Activated naive CD4-positive, alpha-beta T cell treated with anti-CD3 and anti-CD28 coated beads, Interleukin-2, amount 50 U/mL, for 24 hours (primary cell): Measurements from ENCODE around the gene RPL37A.

Source experiments
- H3K27ac Mint-ChIP-seq: one replicate; pipeline ENCODE4 v1.8.0; 2021; ENCODE audit warnings: mild to moderate bottlenecking, mixed read lengths
- H3K27me3 Mint-ChIP-seq: one replicate; pipeline ENCODE4 v1.8.0; 2021; ENCODE audit warnings: mixed read lengths
- H3K36me3 Mint-ChIP-seq: one replicate; pipeline ENCODE4 v1.8.0; 2021; ENCODE audit warnings: mixed read lengths
- H3K4me1 Mint-ChIP-seq: one replicate; pipeline ENCODE4 v1.8.0; 2021; ENCODE audit warnings: mixed read lengths
- H3K4me3 Mint-ChIP-seq: one replicate; pipeline ENCODE4 v1.8.0; 2021; ENCODE audit warnings: mild to moderate bottlenecking, mixed read lengths
- H3K9me3 Mint-ChIP-seq: one replicate; pipeline ENCODE4 v1.8.0; 2021; ENCODE audit warnings: mixed read lengths

RPL37A gene

GRCh38 chr2:216522892-216523502 lies 24.4 kb downstream of the RPL37A start:
- Mint-ChIP-seq H3K36me3 (no peaks in the 10 kb centered on the region), H3K4me3 (no peak overlapping the region), H3K9me3 (no peaks in the 10 kb centered on the region), H3K4me1 (no peaks in the 10 kb centered on the region), H3K27me3 (no peaks in the 10 kb centered on the region), H3K27ac (no peak overlapping the region)

DNA sequence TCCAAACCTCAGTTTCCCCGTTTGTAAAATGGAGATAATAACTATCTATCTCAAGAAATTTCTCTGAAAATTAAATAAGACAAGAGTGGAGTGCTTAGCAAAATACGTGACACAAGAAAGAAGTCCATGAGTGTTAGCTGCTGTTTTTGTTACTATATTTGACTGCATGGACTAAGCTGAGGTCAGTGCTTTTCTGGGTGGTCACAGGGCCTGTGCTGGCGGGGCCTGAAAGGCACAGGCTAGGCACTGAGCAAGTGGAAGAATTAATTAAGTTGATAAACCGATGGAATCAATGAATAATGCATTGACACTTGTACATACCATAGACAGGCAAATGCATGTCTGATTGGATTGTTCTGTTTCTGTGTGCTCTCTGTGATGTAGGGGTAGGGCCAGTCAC lies 27.3 kb downstream of the RPL37A start:
- no peak overlapping the region for H3K27ac Mint-ChIP-seq
- no peak overlapping the region for H3K4me3 Mint-ChIP-seq
- H3K4me1 Mint-ChIP-seq: no peaks in the 10 kb centered on the region
- H3K9me3 Mint-ChIP-seq: no peaks in the 10 kb centered on the region
- no peaks in the 10 kb centered on the region for H3K27me3 Mint-ChIP-seq
- no peaks in the 10 kb centered on the region for H3K36me3 Mint-ChIP-seq

DNA sequence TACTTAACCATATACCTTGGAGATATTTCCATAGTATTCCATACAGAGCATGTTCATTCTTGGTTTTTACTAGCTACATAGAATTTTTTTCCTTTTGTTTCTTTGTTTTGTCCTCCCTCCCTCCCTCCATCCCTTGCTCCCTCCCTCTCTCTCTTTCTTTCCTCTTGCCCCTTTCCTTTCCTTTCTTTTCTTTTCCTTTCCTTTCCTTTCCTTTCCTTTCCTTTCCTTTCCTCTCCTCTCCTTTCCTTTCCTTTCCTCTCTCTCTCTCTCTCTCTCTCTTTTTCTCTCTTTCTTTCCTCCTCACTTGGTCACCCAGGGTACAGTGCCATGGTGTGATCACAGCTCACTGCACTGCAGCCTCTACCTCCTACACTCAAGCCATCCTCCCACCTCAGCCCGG lies 28.3 kb downstream of the RPL37A start:
- Mint-ChIP-seq H3K36me3 (no peaks in the 10 kb centered on the region), H3K4me3 (no peak overlapping the region), H3K27me3 (no peaks in the 10 kb centered on the region), H3K4me1 (no peaks in the 10 kb centered on the region), H3K9me3 (no peaks in the 10 kb centered on the region), H3K27ac (no peak overlapping the region)

- no peak overlapping the region for H3K4me3 Mint-ChIP-seq
- no peak overlapping the region for H3K27ac Mint-ChIP-seq
- no peaks in the 10 kb centered on the region for H3K4me1 Mint-ChIP-seq
- peaks cover under 1% of the 10 kb centered on the region for H3K27me3 Mint-ChIP-seq
- H3K36me3 Mint-ChIP-seq: no peaks in the 10 kb centered on the region
- H3K9me3 Mint-ChIP-seq: no peaks in the 10 kb centered on the region
These were observed 29.0 kb downstream of the RPL37A start for GRCh38 chr2:216527600-216527999.

DNA sequence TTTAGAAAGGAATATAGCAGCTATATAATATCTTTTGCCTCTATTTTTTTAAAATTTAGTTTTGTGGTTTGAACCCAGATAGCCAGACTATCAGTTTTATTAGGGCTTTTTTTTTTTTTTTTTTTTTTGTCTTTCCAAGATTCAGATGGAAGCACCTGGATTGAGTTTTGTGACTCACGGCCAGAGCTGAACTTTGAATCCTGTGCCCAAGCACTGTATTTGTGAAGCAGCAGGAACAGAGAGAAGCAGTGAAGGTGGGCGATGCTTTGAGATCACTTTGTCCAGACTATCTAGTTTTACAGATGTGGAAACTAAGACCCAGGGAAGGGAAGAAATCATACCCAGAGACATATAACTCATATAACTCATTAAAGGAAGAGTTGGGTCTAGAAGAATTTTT lies 33.9 kb downstream of the RPL37A start:
- no peak overlapping the region for H3K27ac Mint-ChIP-seq
- H3K9me3 Mint-ChIP-seq: no peaks in the 10 kb centered on the region
- H3K4me3 Mint-ChIP-seq: no peak overlapping the region
- H3K4me1 Mint-ChIP-seq: no peaks in the 10 kb centered on the region
- no peaks in the 10 kb centered on the region for H3K36me3 Mint-ChIP-seq
- H3K27me3 Mint-ChIP-seq: peaks cover 3% of the 10 kb centered on the region

GRCh38 chr2:216533609-216534008 lies 35.0 kb downstream of the RPL37A start:
- H3K27me3 Mint-ChIP-seq: peaks cover 3% of the 10 kb centered on the region
- H3K4me1 Mint-ChIP-seq: no peaks in the 10 kb centered on the region
- H3K9me3 Mint-ChIP-seq: no peaks in the 10 kb centered on the region
- no peaks in the 10 kb centered on the region for H3K36me3 Mint-ChIP-seq
- H3K27ac Mint-ChIP-seq: no peak overlapping the region
- H3K4me3 Mint-ChIP-seq: no peak overlapping the region

- H3K36me3 Mint-ChIP-seq: no peaks in the 10 kb centered on the region
- peaks cover 3% of the 10 kb centered on the region for H3K27me3 Mint-ChIP-seq
- H3K9me3 Mint-ChIP-seq: no peaks in the 10 kb centered on the region
- no peak overlapping the region for H3K4me3 Mint-ChIP-seq
- no peak overlapping the region for H3K27ac Mint-ChIP-seq
- H3K4me1 Mint-ChIP-seq: no peaks in the 10 kb centered on the region
These were observed 36.2 kb downstream of the RPL37A start for GRCh38 chr2:216534809-216535208.

- Mint-ChIP-seq H3K9me3 (no peaks in the 10 kb centered on the region), H3K4me3 (no peak overlapping the region), H3K36me3 (no peaks in the 10 kb centered on the region), H3K27me3 (peaks cover 3% of the 10 kb centered on the region), H3K27ac (no peak overlapping the region), H3K4me1 (no peaks in the 10 kb centered on the region)
These were observed 36.9 kb downstream of the RPL37A start for GRCh38 chr2:216535454-216535995.

- H3K4me3 Mint-ChIP-seq: no peak overlapping the region
- H3K27ac Mint-ChIP-seq: no peak overlapping the region
- no peaks in the 10 kb centered on the region for H3K36me3 Mint-ChIP-seq
- no peaks in the 10 kb centered on the region for H3K9me3 Mint-ChIP-seq
- H3K4me1 Mint-ChIP-seq: no peaks in the 10 kb centered on the region
- H3K27me3 Mint-ChIP-seq: peaks cover 3% of the 10 kb centered on the region
These were observed 38.1 kb downstream of the RPL37A start for GRCh38 chr2:216536734-216537210.

DNA sequence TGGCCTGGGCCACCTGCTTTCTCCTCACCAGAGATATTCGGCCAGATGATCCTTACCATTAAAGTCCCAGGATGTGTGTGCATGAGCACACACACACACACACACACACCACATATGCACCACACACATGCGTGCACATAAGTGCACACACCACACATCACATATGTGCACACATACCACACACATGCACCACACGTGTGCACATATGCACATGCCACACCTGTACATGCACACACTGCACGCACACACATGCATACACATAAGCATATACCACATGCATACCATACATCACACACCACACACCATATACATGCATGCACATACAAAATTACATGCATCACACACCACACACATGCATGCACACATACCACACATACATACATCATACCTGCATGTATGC lies 38.7 kb downstream of the RPL37A start:
- Mint-ChIP-seq H3K9me3 (no peaks in the 10 kb centered on the region), H3K36me3 (no peaks in the 10 kb centered on the region), H3K4me1 (no peaks in the 10 kb centered on the region), H3K27me3 (peaks cover 3% of the 10 kb centered on the region), H3K27ac (no peak overlapping the region), H3K4me3 (no peak overlapping the region)

GRCh38 chr2:216538538-216538937 lies 39.9 kb downstream of the RPL37A start:
- no peaks in the 10 kb centered on the region for H3K36me3 Mint-ChIP-seq

DNA sequence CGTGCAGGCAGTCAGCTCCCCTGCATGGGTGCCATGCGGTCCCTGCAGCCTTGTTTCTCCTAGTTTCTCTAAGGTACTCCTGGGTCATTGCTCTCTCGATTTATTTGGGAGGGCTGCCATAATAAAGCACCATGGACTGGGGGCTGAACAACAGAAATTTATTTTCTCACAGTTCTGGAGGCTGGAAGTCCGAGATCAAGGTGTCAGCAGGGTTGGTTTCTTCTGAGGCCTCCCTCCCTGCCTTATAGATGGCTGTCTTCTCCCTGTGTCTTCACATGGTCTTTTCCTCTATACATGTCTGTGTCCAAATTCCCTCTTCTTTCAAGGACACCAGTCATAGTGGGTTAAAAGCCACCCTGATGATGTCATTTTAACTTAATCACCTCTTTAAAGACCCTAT lies 40.5 kb downstream of the RPL37A start:
- Mint-ChIP-seq H3K27ac (no peak overlapping the region), H3K27me3 (peaks cover 1% of the 10 kb centered on the region), H3K36me3 (no peaks in the 10 kb centered on the region), H3K4me1 (no peaks in the 10 kb centered on the region), H3K9me3 (no peaks in the 10 kb centered on the region), H3K4me3 (no peak overlapping the region)

More at GRCh38 chr2:216538538-216538937, 39.9 kb downstream of the RPL37A start:
- no peaks in the 10 kb centered on the region for H3K9me3 Mint-ChIP-seq
- H3K4me1 Mint-ChIP-seq: no peaks in the 10 kb centered on the region
- H3K27me3 Mint-ChIP-seq: peaks cover 1% of the 10 kb centered on the region
- no peak overlapping the region for H3K27ac Mint-ChIP-seq
- no peak overlapping the region for H3K4me3 Mint-ChIP-seq

GRCh38 chr2:216539791-216540241 lies 41.2 kb downstream of the RPL37A start:
- H3K27ac Mint-ChIP-seq: no peak overlapping the region
- H3K9me3 Mint-ChIP-seq: no peaks in the 10 kb centered on the region
- H3K36me3 Mint-ChIP-seq: no peaks in the 10 kb centered on the region
- peaks cover 1% of the 10 kb centered on the region for H3K27me3 Mint-ChIP-seq
- H3K4me1 Mint-ChIP-seq: no peaks in the 10 kb centered on the region
- H3K4me3 Mint-ChIP-seq: no peak overlapping the region

- Mint-ChIP-seq H3K4me3 (no peak overlapping the region), H3K36me3 (no peaks in the 10 kb centered on the region), H3K4me1 (no peaks in the 10 kb centered on the region), H3K27ac (no peak overlapping the region), H3K27me3 (peaks cover 4% of the 10 kb centered on the region), H3K9me3 (no peaks in the 10 kb centered on the region)
These were observed 42.3 kb downstream of the RPL37A start for GRCh38 chr2:216540920-216541319.

- Mint-ChIP-seq H3K4me1 (no peaks in the 10 kb centered on the region), H3K36me3 (no peaks in the 10 kb centered on the region), H3K27ac (no peak overlapping the region), H3K9me3 (no peaks in the 10 kb centered on the region), H3K27me3 (peaks cover 6% of the 10 kb centered on the region), H3K4me3 (no peak overlapping the region)
These were observed 42.9 kb downstream of the RPL37A start for GRCh38 chr2:216541505-216541904.

- peaks cover 6% of the 10 kb centered on the region for H3K27me3 Mint-ChIP-seq
- H3K4me1 Mint-ChIP-seq: no peaks in the 10 kb centered on the region
- H3K9me3 Mint-ChIP-seq: no peaks in the 10 kb centered on the region
- no peaks in the 10 kb centered on the region for H3K36me3 Mint-ChIP-seq
- no peak overlapping the region for H3K4me3 Mint-ChIP-seq
- no peak overlapping the region for H3K27ac Mint-ChIP-seq
These were observed 46.7 kb downstream of the RPL37A start for GRCh38 chr2:216545359-216545758.

DNA sequence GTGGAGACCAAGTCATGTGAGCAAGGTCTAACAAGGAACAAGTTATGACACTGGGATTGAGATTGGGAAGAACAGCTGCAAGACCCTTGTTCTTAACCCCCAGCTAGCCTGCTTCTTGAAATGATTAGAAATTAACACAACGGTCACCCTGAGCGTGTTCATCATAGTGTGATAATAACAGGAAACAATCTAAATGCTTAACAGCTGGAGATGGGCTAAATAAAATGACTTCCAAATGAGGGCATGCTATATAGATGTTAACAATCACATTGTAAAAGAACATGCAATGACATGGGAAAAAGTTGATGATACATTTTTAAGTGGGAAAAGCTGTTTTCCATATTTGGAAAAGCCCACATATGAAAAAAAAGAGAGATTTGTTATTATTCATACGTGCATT lies 47.6 kb downstream of the RPL37A start:
- H3K27ac Mint-ChIP-seq: no peak overlapping the region

More for the DNA sequence above, 47.6 kb downstream of the RPL37A start:
- Mint-ChIP-seq H3K4me3 (no peak overlapping the region), H3K4me1 (no peaks in the 10 kb centered on the region), H3K27me3 (peaks cover 6% of the 10 kb centered on the region), H3K9me3 (no peaks in the 10 kb centered on the region), H3K36me3 (no peaks in the 10 kb centered on the region)
